HT-29 (cell line): ENCODE data around the gene NLRC5. TPM values are rescaled to one million over a fixed set of nuclear protein-coding genes. Genes with fewer than 3 reads are reported as not detected.

Experiments used
- DNase-seq: peaks from one replicate; pipeline ENCODE4 v3.0.0-alpha.2; 2015; ENCODE audit warnings: low spot score
- total RNA-seq: library from RNA; depleted of rRNA; stranded (reverse); fragments of >200 nt; shearing (Covaris generic); gene quantifications from 2 replicates; pipeline ENCODE4 v1.2.3, GENCODE V29; 2014

Gene NLRC5
- total RNA-seq, 1 experiment from 2014 or later, result 8.2 TPM

DNA sequence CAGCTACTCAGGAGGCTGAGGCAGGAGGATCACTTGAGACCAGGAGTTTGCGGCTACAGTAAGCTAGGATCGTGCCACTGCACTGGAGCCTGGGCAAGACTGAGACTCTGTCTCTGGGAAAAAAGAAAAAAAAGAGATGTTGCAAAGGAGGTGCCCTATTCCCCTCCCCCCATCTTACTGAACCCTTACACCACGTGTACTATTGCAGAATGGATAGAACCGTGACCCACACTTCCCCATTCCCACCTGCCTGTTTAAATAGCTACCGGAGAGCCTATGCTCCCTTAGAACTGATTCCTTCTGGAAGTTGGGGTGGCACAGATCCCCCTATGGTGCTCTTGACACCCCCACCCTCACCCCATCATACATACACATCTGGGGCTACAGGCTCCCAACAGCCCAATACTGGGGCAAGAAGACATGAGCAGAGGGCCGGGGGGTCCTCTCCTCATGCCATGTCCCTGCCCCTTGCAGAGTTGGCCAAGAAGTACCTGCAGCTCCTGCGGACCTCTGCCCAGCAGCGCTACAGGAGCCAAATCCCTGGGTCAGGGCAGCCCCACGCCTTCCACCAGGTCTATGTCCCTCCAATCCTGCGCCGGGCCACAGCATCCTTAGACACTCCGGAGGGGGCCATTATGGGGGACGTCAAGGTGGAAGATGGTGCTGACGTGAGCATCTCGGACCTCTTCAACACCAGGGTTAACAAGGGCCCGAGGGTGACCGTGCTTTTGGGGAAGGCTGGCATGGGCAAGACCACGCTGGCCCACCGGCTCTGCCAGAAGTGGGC is 35.7 kb downstream of the NLRC5 start:
- DNase-seq, result no peak

DNA sequence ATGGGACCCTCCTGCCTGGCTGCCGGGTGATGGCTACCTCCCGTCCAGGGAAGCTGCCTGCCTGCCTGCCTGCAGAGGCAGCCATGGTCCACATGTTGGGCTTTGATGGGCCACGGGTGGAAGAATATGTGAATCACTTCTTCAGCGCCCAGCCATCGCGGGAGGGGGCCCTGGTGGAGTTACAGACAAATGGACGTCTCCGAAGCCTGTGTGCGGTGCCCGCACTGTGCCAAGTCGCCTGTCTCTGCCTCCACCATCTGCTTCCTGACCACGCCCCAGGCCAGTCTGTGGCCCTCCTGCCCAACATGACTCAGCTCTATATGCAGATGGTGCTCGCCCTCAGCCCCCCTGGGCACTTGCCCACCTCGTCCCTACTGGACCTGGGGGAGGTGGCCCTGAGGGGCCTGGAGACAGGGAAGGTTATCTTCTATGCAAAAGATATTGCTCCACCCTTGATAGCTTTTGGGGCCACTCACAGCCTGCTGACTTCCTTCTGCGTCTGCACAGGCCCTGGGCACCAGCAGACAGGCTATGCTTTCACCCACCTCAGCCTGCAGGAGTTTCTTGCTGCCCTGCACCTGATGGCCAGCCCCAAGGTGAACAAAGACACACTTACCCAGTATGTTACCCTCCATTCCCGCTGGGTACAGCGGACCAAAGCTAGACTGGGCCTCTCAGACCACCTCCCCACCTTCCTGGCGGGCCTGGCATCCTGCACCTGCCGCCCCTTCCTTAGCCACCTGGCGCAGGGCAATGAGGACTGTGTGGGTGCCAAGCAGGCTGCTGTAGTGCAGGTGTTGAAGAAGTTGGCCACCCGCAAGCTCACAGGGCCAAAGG is 36.8 kb downstream of the NLRC5 start:
- DNase-seq, result no peak

DNA sequence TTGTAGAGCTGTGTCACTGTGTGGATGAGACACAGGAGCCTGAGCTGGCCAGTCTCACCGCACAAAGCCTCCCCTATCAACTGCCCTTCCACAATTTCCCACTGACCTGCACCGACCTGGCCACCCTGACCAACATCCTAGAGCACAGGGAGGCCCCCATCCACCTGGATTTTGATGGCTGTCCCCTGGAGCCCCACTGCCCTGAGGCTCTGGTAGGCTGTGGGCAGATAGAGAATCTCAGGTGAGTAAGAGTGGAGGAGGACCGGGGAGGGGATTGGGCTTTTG is 37.4 kb downstream of the NLRC5 start:
- no peak for DNase-seq

- DNase-seq, result no peak
These were observed 37.7 kb downstream of the NLRC5 start for GRCh38 chr16:57027067-57027466.

DNA sequence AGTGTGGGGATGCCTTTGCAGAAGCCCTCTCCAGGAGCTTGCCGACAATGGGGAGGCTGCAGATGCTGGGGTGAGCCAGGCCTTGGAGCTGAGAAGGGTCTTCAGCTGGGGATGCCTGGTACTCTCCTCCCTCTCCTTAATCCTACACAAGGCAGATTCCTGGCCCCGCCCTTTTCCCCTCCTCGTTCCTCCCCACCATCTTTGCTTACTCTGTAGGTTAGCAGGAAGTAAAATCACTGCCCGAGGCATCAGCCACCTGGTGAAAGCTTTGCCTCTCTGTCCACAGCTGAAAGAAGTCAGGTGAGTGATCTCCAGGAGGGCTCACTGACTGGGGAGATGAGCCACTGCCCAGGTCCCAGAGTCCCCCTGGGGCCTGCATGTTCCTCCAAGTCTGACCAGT is 38.7 kb downstream of the NLRC5 start:
- DNase-seq, result no peak

DNA sequence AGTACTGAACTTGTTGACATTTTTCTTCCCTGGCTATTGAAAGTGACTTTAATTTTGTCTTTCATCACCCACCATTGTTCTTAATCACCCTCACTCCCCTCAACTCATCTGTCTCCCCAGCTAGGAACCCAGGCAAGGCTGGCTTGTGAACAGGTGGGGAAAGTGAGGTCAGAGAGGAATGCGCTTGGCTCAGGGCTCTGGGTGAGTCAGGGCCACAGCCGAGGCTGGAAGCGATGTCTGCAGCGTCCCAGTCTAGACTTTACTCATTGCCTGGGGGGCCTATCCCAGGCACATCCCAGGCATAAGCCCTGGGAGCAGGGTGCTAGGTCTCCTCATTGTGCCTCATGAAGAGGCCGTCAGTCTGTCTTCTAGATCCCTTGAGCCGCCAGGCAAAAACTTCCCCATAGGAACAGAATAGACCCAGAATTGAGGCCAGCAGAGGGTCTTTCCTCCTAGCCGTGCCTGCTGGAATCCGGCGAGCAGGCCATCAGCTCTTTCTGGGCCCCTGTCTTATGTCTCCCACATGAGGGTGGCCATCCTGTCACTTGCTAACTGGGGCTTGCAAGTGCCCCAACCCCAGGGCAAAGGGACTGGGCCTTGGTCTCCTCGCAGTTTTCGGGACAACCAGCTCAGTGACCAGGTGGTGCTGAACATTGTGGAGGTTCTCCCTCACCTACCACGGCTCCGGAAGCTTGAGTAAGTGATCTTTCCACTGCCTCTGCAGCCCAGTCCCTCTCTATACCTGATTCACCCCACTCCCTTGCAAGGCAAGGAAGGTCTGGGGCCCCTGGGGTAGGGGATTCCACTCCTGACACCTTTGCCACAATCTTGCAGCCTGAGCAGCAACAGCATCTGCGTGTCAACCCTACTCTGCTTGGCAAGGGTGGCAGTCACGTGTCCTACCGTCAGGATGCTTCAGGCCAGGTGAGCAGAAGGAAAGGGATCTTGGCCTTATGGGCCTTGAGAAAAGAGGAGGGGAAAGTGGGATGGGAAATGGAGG is 40.1 kb downstream of the NLRC5 start:
- DNase-seq, result no peak

- no peak for DNase-seq
These were observed 41.1 kb downstream of the NLRC5 start for GRCh38 chr16:57030346-57030902.

DNA sequence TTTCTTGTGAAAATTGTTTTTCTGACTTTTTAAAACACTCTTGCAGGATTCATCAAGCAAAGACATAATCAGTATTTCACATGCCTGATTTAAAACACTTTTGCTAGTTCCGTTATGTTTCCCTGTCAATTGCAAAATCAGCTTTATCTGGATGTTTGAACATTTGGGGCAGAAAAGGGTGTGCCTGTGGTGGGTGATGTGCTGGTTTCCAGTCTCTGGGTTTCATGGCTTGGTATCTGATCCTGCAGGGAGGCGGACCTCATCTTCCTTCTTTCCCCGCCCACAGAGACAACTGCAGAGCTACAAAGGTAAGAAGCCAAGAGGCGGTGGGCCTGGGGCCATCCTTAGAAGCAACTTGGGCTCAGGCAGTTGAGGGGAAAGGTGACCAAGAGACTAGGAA is 41.8 kb downstream of the NLRC5 start:
- no peak for DNase-seq

DNA sequence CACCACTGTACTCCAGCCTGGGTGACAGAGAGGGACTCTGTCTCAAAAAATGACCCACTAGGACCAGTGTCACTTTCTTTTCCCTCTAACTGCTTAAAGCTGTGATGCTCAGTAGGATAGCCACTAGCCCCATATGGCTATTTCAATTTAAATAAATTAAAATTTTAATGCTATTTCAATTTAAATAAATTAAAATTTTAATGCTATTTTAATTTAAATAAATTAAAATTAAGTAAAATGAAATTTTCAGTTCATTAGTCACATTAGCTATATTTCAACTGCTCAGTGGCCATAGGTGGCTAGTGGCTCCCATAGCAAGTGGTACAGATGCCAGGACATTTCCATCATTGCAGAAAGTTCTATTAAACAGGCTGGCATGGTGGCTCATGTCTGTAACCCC is 43.0 kb downstream of the NLRC5 start:
- no peak for DNase-seq

- no peak for DNase-seq
These were observed 43.6 kb downstream of the NLRC5 start for GRCh38 chr16:57032931-57033330.

DNA sequence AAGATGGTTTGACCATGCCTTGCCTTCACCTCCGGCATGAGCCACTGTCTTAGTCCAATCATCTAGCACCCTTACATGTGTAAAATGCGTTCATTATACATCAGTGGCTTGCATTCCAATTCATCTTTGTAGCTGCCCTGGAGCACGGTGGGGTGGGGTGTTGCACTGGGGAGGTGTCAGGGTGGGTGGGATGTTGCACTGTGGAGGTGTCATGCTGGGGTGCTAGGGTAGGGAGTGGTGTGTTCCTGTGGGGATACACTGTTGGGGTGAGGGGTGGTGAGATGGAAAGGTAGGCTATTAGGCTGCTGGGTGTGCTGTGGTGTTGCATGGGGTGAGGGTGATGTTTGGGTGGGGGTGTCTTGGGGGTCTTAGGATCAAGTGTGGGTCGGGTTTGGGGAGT is 47.0 kb downstream of the NLRC5 start:
- no peak for DNase-seq

GRCh38 chr16:57036945-57037344 is 47.6 kb downstream of the NLRC5 start:
- no peak for DNase-seq

GRCh38 chr16:57038166-57038565 is 48.8 kb downstream of the NLRC5 start:
- no peak for DNase-seq

- DNase-seq, result no peak
These were observed 49.9 kb downstream of the NLRC5 start for GRCh38 chr16:57039148-57039812.

GRCh38 chr16:57041182-57042156 is 52.1 kb downstream of the NLRC5 start:
- DNase-seq, result no peak

DNA sequence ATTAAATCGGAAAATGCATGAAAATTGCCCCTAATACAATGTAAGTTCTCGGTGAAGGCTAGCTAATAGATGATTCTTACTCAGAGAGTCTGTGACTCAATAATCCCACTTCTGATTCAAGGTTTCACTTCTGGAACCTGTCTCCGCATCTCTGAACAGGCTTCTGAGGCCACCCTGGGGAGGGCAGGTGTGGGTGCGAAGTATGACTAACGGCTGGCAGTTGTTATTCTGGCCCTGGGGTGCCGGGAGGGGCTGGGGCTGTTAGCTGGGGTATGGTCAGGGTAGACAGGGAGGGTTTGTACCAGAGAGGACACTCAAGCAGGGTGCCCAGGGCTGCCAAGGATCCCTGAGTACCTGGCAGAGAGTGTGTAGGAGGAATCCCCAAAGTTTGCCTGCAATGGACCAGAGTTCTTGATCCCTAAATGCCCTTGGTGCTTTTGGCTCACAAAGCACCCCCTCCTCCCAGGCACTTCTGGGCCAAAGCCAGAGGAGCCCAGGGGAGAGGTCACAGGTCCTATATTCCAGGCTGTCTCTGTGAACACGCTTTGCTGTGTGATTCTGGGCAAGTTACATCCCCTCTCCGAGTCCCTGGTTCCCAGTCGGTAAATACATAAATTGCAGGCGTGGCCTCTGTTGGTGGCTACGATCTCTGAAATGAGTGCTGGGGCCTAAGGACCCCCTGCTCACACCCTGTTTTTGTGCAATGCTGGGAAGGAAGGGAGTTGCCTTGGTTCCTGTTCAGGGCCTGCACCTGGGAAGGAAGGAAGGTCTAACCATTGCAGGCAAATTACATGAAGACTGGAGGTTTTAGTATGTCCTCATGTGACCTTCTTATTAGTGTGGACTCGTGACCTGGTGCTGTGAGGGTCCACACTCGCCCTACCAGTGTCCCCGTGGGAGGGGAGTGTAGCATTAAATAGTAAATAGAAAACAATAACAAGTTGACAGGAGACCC is 53.1 kb downstream of the NLRC5 start:
- DNase-seq, result no peak

DNA sequence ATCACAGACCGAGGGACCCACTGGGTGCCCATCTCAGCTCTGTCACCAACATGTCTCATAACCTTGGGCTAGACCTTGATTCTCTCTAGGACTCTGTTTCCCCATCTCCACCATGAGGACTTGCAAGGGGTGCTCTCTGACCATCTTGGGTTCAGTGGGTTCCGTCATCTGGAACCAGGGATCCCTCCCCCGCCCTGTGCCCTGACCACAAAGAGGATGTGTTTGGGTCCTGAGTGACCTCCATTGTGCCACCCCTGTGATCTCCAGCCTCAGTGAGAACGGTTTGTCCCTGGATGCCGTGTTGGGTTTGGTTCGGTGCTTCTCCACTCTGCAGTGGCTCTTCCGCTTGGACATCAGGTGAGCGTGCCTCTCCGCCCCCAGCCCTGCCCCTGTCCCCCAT is 53.9 kb downstream of the NLRC5 start:
- DNase-seq, result no peak

DNA sequence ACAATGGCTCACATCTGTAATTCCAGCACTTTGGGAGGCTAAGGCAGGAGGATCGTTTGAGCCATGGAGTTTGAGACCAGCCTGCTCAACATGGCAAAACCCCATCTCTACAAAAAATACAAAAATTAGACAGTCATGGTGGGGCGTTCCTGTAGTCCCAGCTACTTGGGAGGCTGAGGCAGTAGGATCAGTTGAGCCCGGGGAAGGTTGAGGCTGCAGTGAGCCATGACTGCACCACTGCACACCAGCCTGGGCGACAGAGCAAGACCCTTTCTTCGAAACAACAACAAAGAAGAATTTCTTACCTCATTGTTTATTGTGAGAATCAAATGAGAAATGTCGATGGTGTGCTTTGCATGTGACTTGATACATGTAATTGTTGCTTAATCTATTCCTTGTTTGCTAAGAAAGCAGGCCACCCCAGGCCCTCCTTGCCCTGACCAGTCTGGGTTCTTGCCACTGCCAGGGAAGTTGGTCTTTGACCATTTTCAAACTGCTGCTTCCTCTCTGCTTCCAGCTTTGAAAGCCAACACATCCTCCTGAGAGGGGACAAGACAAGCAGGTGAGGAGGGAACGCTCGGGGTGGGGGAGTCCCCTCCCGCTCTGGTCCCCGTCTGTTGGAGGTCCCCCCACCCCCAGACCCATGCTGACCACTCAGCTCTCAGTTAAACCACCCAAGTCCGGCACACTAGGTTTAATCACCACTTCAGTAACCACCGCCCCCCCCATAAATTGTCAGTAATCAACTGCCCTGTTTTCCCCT is 55.8 kb downstream of the NLRC5 start:
- DNase-seq, result no peak
